ENCODE results near the gene HRC. TPM values are rescaled to one million over a fixed set of nuclear protein-coding genes. Genes with fewer than 3 reads are reported as not detected.

The HRC gene
- total RNA-seq (2013) = 0.15 TPM
- polyA plus RNA-seq = not detected
- polyA minus RNA-seq = 0.14 and 0.40 TPM in 2 replicates
- total RNA-seq = 0 to 0.60 (median 0.05) reads per million in 11 experiments

GRCh38 chr19:49155005-49155819 is at the start of gene HRC:
Gene HRC, minus strand, starts transcription at chr19:49155396. Its CDS starts 159 bp downstream, at chr19:49155237.
- Mint-ChIP-seq H3K9me3 (peaks cover 12 to 23% (median 16%) of the 10 kb centered on the region in 7 donors), H3K4me3 (peak within 1 kb of the TSS in 1 of 2 donors; percentile 49), H3K27me3 (ENCODE audit: low read depth in 3 of 3) (peaks cover 59 to 90% (median 78%) of the 10 kb centered on the region in 3 donors), H3K4me1 (peaks cover 37% of the 10 kb centered on the region), H3K36me3 (peaks cover 0 to 3% of the 10 kb centered on the region in 2 donors), H3K27ac (peak within 1 kb of the TSS in 2 of 7 donors; percentile 24 to 42)
- no peak within 1 kb of the TSS for H3K4me3 ChIP-seq (replicated peaks in 1 of 3; ENCODE audit: low read depth in 2 of 3, low read length in 3 of 3)
- no peak within 1 kb of the TSS for H3K9ac ChIP-seq (ENCODE audit: insufficient read depth, low read length, poor library complexity, severe bottlenecking)
- H3K36me3 ChIP-seq (replicated peaks in 1 of 2; ENCODE audit: control insufficient read depth in 1 of 2, insufficient read depth in 2 of 2, low read length in 2 of 2) = no peaks in the 10 kb centered on the region
- H3K27me3 ChIP-seq (ENCODE audit: control insufficient read depth in 2 of 2, insufficient read depth in 2 of 2, low read length in 2 of 2) = peaks cover 13 to 60% of the 10 kb centered on the region in 2 donors
- no peak for TF ChIP-seq CTCF (IDR thresholded peaks at IDR 0.05)
- intact Hi-C loops (cut with micrococcal nuclease) = no loop called here
- no peaks in the 10 kb centered on the region for H4K20me1 ChIP-seq (ENCODE audit: insufficient read depth, low read length)
- no peaks in the 10 kb centered on the region for H3K79me2 ChIP-seq (ENCODE audit: insufficient read depth, low read length)
- H2AFZ ChIP-seq (ENCODE audit: insufficient read depth, low read depth, low read length, poor library complexity, severe bottlenecking) = no peak within 1 kb of the TSS
- DNase-seq = no peak
- H3K9me3 ChIP-seq (replicated peaks in 1 of 2; ENCODE audit: control insufficient read depth in 1 of 2, insufficient read depth in 1 of 2, low read length in 2 of 2) = peaks cover 12 to 14% of the 10 kb centered on the region in 2 donors
- no peak within 1 kb of the TSS for H3K27ac ChIP-seq (ENCODE audit: low read depth in 1 of 2, low read length in 2 of 2)
- no peak within 1 kb of the TSS for H3K4me2 ChIP-seq (replicated peaks; ENCODE audit: extremely low read depth, low read length, poor library complexity, severe bottlenecking)
- H3K4me1 ChIP-seq (ENCODE audit: control insufficient read depth in 1 of 2, insufficient read depth in 2 of 2, low read length in 2 of 2) = peaks cover 25 to 50% of the 10 kb centered on the region in 2 donors
- 71% methylated on average over 13 of the region's 19 CpGs for WGBS (ENCODE audit: insufficient coverage)

- no peak overlapping the region for H3K27ac ChIP-seq (ENCODE audit: low read depth in 1 of 2, low read length in 2 of 2)
- H3K4me2 ChIP-seq (replicated peaks; ENCODE audit: extremely low read depth, low read length, poor library complexity, severe bottlenecking) = peak overlapping the region; percentile 11
- no peaks in the 10 kb centered on the region for H3K27me3 ChIP-seq (ENCODE audit: control insufficient read depth in 2 of 2, insufficient read depth in 2 of 2, low read length in 2 of 2)
- peaks cover 0 to 7% (median 2%) of the 10 kb centered on the region in 7 donors for H3K9me3 Mint-ChIP-seq
- intact Hi-C loops (cut with micrococcal nuclease) = no loop called here
- TF ChIP-seq CTCF (IDR thresholded peaks at IDR 0.05) = no peak
- 60% methylated on average over 2 of the region's 7 CpGs for WGBS (ENCODE audit: insufficient coverage)
- H4K20me1 ChIP-seq (ENCODE audit: insufficient read depth, low read length) = no peaks in the 10 kb centered on the region
- H3K4me3 ChIP-seq (replicated peaks in 1 of 3; ENCODE audit: low read depth in 2 of 3, low read length in 3 of 3) = peak overlapping the region in 1 of 3 experiments; percentile 10
- no peaks in the 10 kb centered on the region for H3K9me3 ChIP-seq (replicated peaks in 1 of 2; ENCODE audit: control insufficient read depth in 1 of 2, insufficient read depth in 1 of 2, low read length in 2 of 2)
- H3K4me1 Mint-ChIP-seq = peaks cover 39% of the 10 kb centered on the region
- H3K4me1 ChIP-seq (ENCODE audit: control insufficient read depth in 1 of 2, insufficient read depth in 2 of 2, low read length in 2 of 2) = peaks cover 34 to 58% of the 10 kb centered on the region in 2 donors
- H3K36me3 ChIP-seq (replicated peaks in 1 of 2; ENCODE audit: control insufficient read depth in 1 of 2, insufficient read depth in 2 of 2, low read length in 2 of 2) = no peaks in the 10 kb centered on the region
- H2AFZ ChIP-seq (ENCODE audit: insufficient read depth, low read depth, low read length, poor library complexity, severe bottlenecking) = no peak overlapping the region
- H3K4me3 Mint-ChIP-seq = peak overlapping the region in 1 of 2 donors; percentile 51
- DNase-seq = peak in 1 of 3 donors; percentile 7
- peaks cover 2 to 9% (median 3%) of the 10 kb centered on the region in 3 donors for H3K27me3 Mint-ChIP-seq (ENCODE audit: low read depth in 3 of 3)
- peaks cover 0 to 9% of the 10 kb centered on the region in 2 donors for H3K36me3 Mint-ChIP-seq
- peak overlapping the region in 4 of 7 donors; percentile 8 to 37 (median 20) for H3K27ac Mint-ChIP-seq
- H3K79me2 ChIP-seq (ENCODE audit: insufficient read depth, low read length) = no peaks in the 10 kb centered on the region
- H3K9ac ChIP-seq (ENCODE audit: insufficient read depth, low read length, poor library complexity, severe bottlenecking) = no peak overlapping the region
Measured at GRCh38 chr19:49201042-49201441, 45.8 kb upstream of the HRC start.

Measured in CD14-positive monocyte (primary cell).